A549 treated with ZK216348 at 1 μM for 4 hours (cell line): ENCODE data around the gene DOC2A. TPM values are rescaled to one million over a fixed set of nuclear protein-coding genes. Genes with fewer than 3 reads are reported as not detected.

ENCODE experiments used
- total RNA-seq: library from RNA; stranded (reverse); fragments of 200-300 nt; extraction: Qiagen RNA extraction; gene quantifications from 5 replicates; pipeline ENCODE4 v1.2.3, GENCODE V29; 2022; ENCODE audit warnings: low read depth

Gene DOC2A
- 0.88 to 3.5 TPM (median 2.5 TPM) in 5 replicates for total RNA-seq

GRCh38 chr16:30010844-30011713, at the start of gene DOC2A:
Gene DOC2A, minus strand, starts transcription at chr16:30011027. Its CDS starts 805 bp downstream, at chr16:30010222.

DNA sequence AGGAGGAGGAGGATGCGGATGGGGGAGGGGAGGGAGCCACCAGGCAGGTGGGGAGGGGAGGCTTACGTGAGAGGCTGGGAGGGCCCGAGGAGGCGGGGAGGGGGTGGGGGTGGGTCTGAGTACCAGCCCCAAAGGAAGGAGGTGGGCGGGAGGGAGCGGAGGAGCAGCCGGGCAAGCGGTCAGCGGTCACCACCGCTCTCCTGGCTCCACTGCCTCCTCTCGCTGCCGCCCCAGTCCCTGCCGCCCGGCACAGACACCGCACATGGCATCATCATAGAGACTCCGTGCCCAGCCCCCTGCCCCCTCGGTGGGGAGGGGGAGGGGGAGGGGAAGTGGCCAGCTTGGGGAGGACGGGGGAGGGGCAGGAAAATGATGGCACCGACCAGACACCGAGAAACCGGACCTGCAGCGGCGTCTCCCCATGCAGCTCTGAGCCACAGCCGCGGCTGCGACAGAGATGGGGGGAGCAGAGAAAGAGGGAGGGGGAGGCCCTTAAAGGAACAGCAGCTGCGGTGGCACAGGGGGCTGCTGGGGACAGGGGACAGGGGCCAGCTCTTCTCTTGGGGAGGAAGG, 20.1 kb upstream of the DOC2A start, which contains the start of gene TLCD3B:
Gene TLCD3B (minus strand): TSS at position 431 of the 573 bp plus-strand sequence. CDS start 744 bp downstream, outside the sequence.

DNA sequence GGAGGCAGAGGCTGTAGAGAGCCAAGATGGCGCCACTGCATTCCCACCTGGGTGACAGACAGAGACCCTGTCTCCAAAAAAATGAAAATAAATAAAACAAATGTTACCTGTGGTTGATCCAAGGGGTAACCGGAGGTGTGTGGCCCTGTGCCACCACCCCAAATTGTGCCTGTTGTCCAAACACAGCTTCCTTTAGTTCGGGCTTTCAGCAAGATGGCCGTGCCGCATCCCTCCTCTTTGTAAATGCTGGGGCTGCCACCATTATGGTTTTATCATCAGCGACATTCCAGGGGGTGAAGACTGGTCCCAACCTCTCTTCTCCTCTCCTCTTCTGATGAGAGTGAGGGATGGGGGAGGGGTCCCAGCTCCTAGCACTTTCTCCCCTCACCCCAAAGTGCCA, 12.1 kb upstream of the DOC2A start, which contains the start of gene C16orf92:
Gene C16orf92 (plus strand): TSS at position 312 of the 400 bp plus-strand sequence. CDS start 143 bp downstream, outside the sequence.

GRCh38 chr16:29995911-29996765, 14.7 kb downstream of the DOC2A start, which contains the start of gene INO80E:
Gene INO80E, plus strand, starts transcription at chr16:29996241. Its CDS starts 70 bp downstream, at chr16:29996311.

DNA sequence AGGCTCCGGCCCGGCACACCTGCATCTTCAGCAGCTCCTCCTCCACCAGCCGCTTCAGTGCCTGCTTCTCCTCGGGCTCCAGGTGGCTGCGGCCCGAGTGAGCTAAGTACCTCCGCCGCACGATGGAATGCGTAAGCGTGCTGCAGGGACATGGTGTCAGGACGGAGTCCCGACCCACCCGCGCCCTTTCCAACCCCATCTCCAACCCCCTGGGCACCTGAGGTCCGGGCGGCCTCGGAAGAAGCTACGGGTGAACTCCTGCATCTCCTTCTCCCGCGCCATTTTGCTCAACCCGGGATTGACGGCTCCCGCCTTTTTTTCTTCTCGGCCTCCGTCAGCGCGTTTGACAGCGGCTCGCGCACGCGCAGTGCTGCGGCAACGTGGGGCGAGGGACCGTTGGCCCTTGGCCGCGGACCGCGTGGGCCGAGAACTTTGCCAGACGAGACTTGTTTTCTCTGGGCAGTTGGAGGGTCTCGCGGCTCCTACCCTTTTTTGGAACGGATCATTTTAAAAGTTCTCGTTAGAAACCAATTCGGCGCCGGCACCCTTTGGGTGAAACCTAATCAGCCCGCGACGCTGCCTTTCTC, 15.4 kb downstream of the DOC2A start, which contains the start of gene HIRIP3:
Gene HIRIP3 (minus strand): TSS at position 294 of the 587 bp plus-strand sequence. CDS start 12 bp downstream, at position 282.

DNA sequence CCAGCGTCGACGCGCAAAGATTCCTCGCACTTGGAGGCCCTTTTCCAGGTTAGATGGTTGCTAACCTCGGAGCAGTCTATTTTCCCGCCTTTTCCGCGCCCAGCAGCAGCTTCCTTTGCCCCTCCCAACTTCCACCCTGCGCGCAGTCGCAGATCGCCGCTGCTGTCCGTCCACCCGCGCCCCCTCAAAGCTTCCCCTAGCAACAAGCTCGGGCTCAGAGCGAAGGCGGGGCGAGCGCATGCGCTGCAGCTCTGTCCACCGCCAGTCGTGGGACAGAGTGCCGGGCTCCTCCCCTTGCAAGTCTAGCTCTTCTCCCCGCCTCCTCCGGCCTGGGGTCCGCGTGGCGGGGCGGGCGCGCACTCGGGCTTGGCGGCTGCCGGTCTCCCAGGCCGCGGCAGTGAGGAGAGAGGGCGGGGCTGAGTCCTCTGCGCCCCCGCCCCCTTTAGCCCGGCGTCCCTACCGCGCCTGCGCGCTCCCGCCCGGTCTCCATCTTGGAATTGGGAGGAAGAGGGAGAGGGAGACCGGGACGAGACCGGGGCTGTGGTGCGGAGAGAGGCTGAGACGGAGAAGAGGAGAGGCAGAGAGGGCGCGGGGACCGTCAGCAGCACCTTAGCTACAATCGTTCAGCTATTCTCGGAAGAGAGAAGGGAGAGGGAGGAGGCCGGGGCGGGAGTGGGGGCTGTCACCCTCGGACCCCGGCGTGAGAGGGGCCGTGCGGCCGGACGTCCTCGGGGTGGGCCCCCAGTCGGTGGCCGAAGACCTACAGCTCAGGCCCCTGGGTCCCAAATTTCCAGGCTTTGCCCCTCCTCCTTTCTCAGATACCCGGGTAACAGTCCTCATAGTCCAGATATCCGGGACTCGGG, 37.2 kb downstream of the DOC2A start, which contains the start of gene TAOK2:
Gene TAOK2 (plus strand): TSS at position 485 of the 863 bp plus-strand sequence. CDS start 3,905 bp downstream, outside the sequence.

DNA sequence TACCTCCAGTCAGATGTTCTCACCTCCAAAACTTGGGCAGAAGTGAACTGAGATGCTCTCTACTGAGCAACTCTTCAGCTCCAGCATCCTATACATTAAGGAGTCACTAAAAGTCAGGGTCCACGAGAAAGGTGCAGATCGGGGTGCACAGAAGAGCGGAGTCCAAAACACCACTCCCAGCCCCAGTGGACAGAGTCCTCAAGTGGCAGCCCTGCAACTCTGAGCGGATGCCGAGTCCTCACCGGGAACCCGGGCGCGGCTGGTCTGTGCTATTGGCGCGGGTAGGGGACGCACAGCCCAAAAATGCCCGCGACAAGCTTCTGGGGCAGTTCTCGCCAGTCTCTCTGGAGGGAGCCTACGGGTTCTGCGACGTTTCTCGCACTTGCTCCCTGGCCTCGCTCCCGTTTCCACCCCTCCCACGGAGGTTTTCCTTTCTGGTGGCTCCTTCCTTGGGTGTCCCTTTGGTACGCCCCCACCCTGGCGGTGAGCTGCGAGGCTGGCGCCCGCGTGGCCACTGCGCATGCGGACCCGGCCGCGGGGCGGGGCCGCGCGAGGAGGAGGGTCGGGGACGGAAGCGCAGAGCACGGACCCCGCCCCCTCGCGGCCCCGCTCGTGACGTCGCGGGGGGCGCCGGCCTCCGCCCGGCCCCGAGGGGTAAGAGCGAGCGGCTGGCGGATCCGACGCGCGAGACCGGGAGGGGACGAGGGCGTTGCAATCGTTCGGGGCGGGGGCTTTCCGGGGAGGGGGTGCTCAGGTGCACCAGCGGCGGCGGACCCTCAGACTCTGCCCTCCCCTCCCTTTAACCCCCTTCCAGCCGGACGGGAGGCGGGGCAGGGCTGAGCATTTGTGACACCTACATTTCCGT, 49.1 kb downstream of the DOC2A start, which contains the start of gene TMEM219:
Gene TMEM219 (plus strand): TSS at position 601 of the 865 bp plus-strand sequence. CDS start 1,065 bp downstream, outside the sequence.

Other genes with a start within 250 kb of the DOC2A start
- not detected in 5 replicates for gene ZG16, start 232.8 kb downstream of the DOC2A start, total RNA-seq
- gene KIF22, start 220.3 kb downstream of the DOC2A start, total RNA-seq, result 73.9 to 96.4 TPM (median 95.6 TPM) in 5 replicates
- gene MAZ, start 204.5 kb downstream of the DOC2A start, total RNA-seq, result 140 to 181 TPM (median 172 TPM) in 5 replicates
- gene PRRT2, start 198.8 kb downstream of the DOC2A start, total RNA-seq, result 0.27 to 0.52 TPM (median 0.33 TPM) in 5 replicates
- 35.0 to 50.8 TPM (median 46.6 TPM) in 5 replicates for gene PAGR1, start 194.9 kb downstream of the DOC2A start, total RNA-seq
- gene MVP, start 190.6 kb downstream of the DOC2A start, total RNA-seq, result 99.3 to 146 TPM (median 135 TPM) in 5 replicates
- 47.4 to 106 TPM (median 95.8 TPM) in 5 replicates for gene CDIPT, start 147.8 kb downstream of the DOC2A start, total RNA-seq
- 11.0 to 24.3 TPM (median 19.9 TPM) in 5 replicates for gene SEZ6L2, start 111.5 kb downstream of the DOC2A start, total RNA-seq
- gene ASPHD1, start 110.5 kb downstream of the DOC2A start, total RNA-seq, result 12.4 to 27.0 TPM (median 23.7 TPM) in 5 replicates
- 9.3 to 20.1 TPM (median 15.0 TPM) in 5 replicates for gene KCTD13, start 84.8 kb downstream of the DOC2A start, total RNA-seq
- 72.2 to 98.5 TPM (median 97.9 TPM) in 5 replicates for gene TMEM219, start 48.9 kb downstream of the DOC2A start, total RNA-seq
- 16.9 to 36.1 TPM (median 34.3 TPM) in 5 replicates for gene TAOK2, start 37.2 kb downstream of the DOC2A start, total RNA-seq
- gene HIRIP3, start 15.4 kb downstream of the DOC2A start, total RNA-seq, result 9.6 to 19.0 TPM (median 14.5 TPM) in 5 replicates
- 101 to 119 TPM (median 109 TPM) in 5 replicates for gene INO80E, start 14.8 kb downstream of the DOC2A start, total RNA-seq
- gene C16orf92, start 12.2 kb upstream of the DOC2A start, total RNA-seq, result not detected in 5 replicates
- gene TLCD3B, start 20.2 kb upstream of the DOC2A start, total RNA-seq, result 0.26 to 0.56 TPM (median 0.36 TPM) in 4 of 5 replicates, not detected in the other
- gene ALDOA, start 54.7 kb upstream of the DOC2A start, total RNA-seq, result 1,377 to 1,871 TPM (median 1,822 TPM) in 5 replicates
- 99.1 to 153 TPM (median 144 TPM) in 5 replicates for gene PPP4C, start 65.0 kb upstream of the DOC2A start, total RNA-seq
- 0.20 to 0.50 TPM (median 0.27 TPM) in 5 replicates for gene TBX6, start 80.9 kb upstream of the DOC2A start, total RNA-seq
- 4.2 to 10.8 TPM (median 8.6 TPM) in 5 replicates for gene YPEL3, start 85.2 kb upstream of the DOC2A start, total RNA-seq
- 1.1 to 2.1 TPM (median 1.6 TPM) in 5 replicates for gene GDPD3, start 102.5 kb upstream of the DOC2A start, total RNA-seq
- gene MAPK3, start 112.2 kb upstream of the DOC2A start, total RNA-seq, result 34.6 to 39.2 TPM (median 36.7 TPM) in 5 replicates
- gene CORO1A, start 172.6 kb upstream of the DOC2A start, total RNA-seq, result 2.7 to 5.1 TPM (median 3.0 TPM) in 5 replicates
- 162 to 210 TPM (median 202 TPM) in 5 replicates for gene BOLA2B, start 182.6 kb upstream of the DOC2A start, total RNA-seq
- gene SLX1A, start 182.8 kb upstream of the DOC2A start, total RNA-seq, result 6.4 to 29.4 TPM (median 11.8 TPM) in 5 replicates
- gene SULT1A3, start 188.2 kb upstream of the DOC2A start, total RNA-seq, result 4.1 to 12.4 TPM (median 7.9 TPM) in 5 replicates
- gene NPIPB13, start 237.5 kb upstream of the DOC2A start, total RNA-seq, result 0.62 to 3.6 TPM (median 2.0 TPM) in 5 replicates